Hindlimb muscle (tissue), 1 donor: Measurements from ENCODE around the gene GATAD2A. TPM values are rescaled to one million over a fixed set of nuclear protein-coding genes. Genes with fewer than 3 reads are reported as not detected.
"Not testable (repeated sequence)": the region's sequence is repeated elsewhere in the genome, so short reads cannot be mapped to it uniquely, and the experiment has no call there.

Source experiments
- DNase-seq: peaks from one replicate; pipeline ENCODE4 v3.0.0-alpha.2; 2013
- polyA plus RNA-seq: library from polyadenylated mRNA; unstranded; fragments of 120-200 nt; gene quantifications from one replicate; pipeline ENCODE4 v1.2.1, GENCODE V29; 2013; ENCODE audit not compliant: insufficient read length

Gene GATAD2A
- polyA plus RNA-seq, 1 donor, result 56.4 TPM

DNA sequence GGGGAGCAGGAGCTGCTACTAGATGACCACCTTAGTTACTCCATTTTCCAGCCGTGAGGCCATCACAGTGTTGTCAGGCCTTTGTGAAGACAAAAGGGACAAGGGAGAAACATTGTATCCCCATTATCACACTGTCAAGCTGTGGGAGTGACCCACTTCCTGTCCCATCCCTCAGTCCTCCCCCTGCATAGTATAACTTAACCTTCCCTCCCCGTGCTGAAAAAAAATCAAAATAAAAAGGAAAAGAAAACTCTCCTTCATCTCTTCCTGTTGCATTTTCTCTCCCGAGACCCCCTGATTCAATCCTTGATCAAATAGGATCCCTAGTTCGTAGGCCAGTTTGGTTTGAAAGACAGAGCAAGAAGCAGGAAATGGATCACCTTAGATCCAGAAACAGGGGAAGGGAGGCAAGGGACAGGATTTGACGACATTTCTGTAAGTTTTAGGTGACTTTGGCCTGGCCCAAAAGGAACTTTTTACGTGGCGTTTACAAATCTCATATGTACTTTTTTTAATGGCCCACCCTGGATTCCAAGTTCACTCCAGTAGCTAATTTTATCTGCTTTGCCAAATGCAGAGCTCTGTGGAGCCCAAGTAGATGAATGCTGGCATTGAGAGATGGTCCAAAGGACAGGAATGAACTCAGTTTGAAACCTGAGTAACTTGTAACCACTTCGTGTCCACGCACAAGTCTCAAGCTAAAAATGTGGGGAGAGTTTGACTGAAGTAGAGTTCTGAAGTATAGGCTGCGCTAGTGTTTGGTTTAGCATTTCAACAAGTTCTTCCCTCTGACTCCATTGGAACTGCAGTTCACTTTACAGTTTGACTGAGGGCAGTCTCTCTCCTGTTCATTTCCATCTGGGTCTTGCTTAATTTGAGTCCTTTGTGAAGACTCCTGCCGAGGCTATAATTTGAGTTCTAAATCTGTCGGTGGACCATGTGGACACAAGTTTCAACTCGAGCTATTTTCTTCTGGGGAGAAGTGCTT, 16.6 kb upstream of the GATAD2A start:
- no peak for DNase-seq

DNA sequence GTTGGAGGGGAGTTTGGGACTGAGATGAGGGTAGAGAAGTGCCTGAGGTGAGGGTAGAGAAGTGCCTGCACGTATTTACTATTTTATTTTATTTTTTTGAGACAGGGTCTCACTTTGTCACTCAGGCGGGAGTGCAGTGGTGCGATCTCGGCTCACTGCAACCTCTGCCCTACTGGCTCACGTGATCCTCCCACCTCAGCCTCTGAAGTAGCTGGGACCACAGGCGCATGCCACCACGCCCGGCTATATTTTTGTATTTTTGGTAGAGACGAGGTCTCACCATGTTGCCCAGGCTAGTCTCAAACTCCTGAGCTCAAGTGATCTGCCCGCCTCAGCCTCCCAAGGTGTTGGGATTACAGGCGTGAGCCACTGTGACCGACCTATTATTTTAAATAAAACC, 15.8 kb upstream of the GATAD2A start:
- not testable (repeated sequence) for DNase-seq

DNA sequence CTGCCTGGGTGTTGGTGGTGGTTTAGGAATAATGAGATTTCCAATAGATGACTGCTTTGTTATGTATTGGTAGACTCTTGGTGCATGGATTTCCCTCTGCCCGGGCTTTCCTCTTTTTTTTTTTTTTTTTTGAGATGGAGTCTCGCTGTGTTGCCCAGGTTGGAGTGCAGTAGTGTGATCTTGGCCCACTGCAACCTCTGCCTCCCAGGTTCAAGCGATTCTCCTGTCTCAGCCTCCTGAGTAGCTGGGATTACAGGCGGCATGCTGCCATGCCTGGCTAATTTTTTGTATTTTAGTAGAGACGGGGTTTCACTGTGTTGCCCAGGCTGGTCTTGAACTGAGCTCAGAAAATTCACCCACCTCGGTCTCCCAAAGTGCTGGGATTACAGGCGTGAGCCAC, 11.1 kb upstream of the GATAD2A start:
- DNase-seq, result not testable (repeated sequence)

DNA sequence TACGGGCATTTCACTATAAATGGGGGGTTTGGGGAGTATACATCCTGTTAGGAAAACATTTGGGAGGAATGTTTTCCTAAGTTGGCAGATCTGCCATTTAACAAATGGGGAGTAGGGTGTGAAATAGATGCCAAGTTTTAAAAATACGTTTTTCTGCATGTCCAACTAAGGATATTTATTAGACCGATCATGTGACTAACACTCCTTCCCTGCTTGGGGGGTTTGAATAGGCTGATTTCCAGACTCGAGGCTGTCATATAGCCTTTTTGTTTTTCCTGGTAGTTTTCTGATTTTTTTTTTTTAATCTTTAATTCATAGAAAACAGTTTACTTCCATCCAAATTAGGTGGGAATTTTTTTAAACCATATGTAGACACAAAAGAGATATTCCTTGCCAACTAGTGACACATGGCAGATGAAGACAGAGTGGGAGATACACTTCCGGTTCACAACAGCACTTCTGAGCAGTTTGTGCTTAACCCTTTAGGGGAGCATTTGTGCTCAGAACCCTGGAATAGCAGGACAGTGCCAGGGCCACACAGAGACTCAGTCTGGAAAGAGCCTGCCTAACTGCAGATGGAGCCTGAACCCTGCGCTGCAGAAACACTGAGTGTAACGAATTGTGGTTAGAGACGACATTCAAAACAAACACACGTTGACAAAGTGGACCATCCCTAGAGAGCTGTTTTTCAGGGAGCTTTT, 5.6 kb upstream of the GATAD2A start:
- no peak for DNase-seq

DNA sequence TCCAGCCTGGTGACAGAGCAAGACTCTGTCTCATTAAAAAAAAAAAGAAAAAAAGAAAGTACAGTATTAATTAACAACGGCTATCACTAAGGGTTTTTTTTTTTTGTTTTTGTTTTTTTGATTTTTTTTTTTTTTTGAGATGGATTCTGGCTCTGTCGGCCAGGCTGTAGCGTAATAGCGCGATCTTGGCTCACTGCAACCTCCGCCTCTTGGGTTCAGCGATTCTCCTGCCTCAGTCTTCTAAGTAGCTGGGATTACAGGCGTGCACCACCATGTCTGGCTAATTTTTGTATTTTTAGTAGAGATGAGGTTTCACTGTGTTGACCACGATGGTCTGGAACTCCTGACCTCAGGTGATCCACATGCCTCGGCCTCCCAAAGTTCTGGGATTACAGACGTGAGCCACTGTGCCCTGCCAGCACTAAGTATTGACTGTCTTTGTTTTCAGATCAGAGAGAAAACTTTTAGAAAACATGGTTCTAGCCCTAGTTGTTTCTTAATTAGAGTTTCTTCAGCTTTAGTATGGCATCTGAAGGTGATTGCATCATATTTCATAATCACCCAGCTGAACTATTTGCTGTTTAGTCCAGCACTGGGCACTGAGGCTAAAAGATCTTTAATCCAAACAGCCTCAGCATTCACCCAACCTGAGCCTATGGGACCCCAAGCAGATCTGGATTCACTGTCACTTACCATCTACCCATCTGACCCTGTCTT, 2.7 kb upstream of the GATAD2A start:
- DNase-seq, result no peak

DNA sequence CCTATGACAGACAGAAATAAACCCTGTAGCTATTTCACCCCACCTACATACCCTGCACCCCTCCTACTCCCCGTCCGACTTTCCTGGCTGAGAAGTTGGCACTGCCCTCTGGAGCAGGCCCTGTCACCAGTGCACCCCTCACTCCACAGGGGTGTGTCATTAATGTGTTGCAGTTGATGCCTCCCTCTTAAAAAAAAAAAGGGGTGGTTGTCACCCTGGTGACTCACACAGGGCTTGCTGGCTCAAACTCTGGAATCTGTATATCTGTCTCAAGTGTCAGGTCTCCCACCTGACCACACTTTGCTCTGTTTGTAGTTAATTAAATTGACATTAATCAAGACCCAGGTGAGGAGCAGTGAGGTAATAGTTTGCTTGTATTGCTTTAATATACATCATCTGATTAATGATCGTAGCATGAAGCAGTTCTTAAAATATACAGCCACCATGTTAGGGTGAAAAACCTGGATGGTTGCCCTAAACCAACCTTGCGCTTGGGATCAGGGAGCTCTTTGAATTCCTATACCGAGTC, 2.0 kb upstream of the GATAD2A start:
- DNase-seq, result no peak

DNA sequence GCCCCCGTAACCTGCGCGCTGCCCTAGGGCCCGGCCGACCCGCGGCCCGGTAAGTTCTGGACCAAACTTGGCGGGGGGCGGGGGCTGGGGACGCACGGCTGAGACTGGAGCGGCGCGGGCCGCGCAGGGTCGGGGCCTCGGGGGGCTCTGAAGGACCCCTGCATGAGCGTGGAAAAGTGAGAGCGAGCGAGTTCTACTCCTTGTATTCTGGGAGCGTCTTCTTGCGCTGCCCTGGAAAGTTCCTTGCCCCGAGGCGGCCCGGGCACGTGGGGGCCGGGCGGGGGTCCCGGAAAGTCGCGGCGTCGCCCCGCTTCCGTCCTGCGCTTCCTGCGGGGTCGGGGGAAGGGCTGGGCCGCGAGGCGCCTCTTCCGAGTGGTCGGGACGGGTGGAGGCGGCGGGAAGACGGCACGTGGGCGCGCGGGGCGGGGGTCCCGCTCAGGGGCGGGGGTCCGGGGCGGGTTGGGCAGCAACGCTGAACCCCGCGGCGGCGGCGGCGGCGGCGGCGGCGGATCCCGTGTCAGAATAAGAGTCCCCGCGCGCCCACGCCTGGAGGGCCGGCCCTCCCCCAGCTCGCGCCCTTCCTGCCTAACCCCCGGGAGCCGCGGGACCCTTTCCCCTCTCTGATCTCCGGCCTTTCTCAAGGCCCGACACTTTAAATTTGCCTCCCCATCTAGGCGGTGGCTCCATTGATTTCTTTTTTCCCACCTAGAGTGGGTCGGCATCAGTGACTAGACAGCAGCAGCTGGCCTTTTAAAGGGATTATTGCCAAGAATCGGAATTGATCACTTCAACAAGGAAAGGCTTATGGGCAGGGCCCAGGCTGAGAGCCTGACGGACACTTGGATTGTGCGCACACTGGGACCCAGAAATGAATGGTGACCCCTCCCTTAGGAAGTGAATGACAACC, 749 bp downstream of the GATAD2A start:
- DNase-seq, result peak; percentile 62

DNA sequence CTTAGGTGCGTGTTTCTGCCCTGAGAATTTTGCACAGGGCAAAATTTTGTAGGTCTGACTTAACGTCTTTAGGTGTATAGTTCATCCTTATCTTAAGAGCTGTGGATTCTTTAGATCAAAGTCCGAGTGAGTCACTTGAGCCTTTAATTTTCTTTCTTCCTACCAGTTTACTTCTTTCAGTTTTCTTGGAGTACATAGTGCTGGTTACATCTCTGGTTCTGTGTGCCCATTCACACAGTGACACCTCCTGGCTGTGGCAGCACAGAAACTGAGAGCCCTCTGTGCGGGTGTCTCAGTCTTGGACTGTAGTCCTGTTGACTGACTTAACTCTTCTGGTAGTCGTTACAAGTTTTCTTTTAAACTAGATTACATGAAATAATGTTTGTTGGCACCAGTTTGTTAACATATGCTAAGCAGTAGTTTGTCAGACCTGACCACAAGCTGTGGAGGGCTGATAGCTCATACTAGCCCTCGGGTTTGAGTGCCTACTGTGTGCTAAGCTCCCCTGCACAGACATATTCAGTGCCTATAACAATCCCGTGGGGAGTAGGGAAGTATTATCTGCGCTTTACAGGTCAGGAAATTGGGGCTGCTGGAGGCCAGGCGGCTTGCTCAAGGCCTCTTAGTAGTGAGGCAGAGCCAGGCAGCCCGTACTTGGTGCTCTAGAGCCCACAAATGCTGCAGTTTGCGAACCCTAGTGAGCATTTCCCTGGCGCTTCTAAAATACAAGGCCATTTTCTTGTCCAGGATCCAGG, 1.6 kb downstream of the GATAD2A start:
- DNase-seq, result no peak

DNA sequence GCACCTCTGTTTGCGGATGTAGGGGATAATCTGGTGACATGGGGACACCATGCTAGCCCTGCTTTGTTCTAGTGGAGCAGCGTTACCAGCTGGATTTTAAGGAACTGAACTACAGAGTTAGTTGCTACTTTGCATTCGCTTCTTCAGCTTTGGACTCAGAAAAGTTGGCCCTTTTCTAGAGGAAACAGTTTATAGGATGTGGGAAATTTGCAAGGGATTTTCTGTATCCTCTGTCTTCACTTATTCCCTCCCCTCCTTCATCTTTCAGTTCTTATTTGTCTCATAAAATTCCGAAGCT, 2.1 kb downstream of the GATAD2A start:
- DNase-seq, result no peak

DNA sequence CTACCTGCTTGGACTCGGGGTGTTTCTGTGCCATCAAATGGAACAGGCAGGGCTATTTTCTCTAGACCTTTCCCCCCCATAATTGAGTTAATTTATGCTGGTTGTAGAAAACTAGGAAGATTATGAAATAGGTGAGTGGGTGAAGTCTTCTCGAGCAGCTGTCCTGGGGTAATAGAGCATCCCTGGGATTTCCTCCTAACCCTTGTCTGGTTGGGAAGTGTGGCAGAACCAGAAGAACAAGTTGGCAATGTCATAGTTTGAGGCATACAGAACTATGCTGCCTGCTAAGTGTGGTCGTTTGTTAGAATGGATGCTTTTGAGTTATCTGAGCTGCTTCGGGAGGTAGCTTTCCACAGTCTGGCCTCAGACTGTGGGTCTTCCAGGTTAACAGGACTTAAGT, 3.7 kb downstream of the GATAD2A start:
- no peak for DNase-seq

DNA sequence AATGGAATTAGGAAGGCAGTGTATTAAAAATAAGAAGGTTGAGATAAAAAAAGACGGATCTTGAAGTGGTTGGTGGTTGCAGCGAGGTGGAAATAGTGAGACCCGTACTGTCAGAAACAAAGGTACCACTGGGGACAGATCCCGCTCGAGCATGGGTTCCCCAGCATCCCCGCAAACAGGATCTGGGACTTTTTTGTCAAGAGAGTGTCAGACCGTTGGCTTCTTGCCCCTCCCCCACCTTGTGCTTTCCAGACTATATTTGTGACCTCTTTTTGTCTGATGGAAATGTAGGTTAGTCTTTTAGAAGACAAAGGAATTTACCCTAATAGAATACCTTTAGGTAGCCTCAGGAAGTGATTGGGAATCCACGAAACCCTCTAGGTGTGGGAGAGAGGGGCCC, 4.2 kb downstream of the GATAD2A start:
- no peak for DNase-seq

DNA sequence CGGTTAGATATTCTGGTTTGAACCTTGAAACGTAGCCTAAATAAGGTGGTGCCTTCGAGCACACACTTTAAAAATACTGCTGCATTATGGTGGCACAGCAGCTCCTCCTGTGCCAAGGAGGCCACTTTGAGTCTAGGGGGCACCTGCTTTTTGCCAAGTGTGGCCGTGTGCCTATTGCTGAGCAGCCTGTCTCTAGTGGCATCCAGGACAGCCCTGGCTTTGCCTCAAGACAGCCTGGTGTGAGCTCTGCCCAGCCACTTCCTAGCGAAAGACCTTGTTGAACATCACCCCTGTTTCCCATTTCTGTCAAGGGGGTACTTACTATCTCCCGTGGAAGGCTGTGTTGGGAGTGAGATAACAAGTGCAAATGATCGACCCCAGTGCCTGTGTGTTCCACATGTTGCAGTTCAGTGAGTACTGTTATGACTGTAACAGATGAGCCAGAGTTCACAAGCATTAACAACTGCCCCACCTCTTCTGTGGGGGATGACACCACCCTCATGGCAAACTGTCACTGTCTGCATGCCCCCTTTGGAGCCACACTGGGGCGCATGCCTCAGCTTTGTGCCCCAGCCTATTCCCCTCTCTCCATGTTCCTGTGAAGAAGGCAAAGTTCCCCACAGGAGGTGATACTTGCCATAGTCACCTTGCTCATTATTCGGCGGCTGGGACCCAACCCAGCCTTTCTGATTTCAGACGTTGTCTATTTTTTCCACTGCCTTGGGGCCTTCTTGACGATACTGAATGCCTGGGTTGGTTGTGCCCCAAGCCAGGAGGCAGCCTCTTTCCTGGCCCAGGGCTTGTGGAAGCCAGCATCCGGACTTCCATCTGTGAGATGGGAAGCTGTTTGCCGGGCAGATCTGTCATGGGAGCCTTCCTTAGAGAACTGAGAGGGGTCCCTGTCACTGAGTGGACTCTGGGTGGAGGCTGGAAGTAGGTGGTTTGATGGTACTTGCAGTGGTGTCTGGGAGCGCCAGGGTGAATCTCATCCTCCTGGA, 5.4 kb downstream of the GATAD2A start:
- DNase-seq, result no peak

DNA sequence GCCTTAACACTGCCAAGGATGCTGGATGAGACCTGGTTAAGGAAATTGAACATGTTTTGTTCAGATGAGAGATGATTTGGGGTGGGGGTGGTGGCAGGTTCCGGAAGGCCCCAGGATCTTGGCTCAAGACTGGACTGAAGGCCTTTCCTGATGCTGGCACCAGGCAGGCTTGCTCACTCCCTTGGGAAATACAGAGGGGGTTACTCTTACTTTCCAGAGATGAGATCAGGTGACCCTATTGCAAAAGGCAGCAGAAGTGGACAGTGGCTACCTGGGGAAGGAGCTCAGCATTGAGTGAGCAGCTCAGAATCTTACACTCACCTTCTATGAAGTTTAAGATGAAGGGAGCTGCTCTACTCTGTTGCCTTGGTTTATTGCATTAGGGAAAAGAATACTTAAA, 10.8 kb downstream of the GATAD2A start:
- no peak for DNase-seq

DNA sequence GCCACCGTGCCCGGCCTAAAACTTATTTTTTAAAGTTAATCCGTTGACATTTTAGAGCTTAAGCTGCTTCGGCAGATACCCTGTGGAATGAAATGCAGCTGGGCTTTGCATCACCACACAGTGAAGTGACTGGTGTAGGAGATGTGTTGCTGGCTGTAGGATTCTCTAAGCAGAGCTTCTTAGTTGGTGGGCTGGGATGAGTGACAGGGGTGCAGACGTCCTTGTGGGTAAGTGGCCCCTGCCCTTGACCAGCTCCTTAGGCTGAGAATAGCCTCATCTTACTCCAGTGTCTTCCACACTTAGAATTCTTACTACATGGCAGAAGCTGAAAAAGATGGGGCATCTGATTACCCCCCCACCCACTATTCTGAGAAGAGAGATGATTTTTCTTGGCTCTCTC, 11.6 kb downstream of the GATAD2A start:
- DNase-seq, result no peak

DNA sequence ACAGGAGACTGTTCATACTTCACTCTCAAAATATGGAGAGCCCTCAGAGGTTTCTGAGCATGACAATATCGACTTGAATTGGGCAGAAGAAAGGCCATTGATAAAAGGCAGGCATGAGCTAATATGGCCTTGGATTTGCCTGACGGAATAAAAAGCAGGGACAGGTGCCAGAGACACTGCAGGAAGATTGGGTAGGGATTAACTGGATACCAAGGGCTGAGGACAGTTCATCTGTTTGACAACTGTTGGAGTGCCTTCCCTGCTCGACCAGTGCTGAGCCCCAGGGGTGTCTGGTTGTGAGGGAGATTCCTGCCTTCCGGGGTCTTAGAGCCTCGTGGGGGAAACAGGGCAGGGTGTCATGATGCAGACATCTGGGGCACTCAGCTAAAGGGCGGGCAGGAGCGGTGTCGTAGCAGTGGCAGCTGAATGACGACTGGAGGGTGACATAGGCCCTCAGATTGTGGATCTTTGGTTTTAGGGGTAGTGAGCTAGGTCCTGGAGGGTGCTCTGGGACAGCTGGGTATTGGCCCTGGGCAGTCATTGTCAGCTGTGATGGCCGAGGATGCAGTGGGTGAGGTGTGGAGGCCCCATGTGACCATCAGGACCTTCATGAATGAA, 12.3 kb downstream of the GATAD2A start:
- DNase-seq, result no peak

DNA sequence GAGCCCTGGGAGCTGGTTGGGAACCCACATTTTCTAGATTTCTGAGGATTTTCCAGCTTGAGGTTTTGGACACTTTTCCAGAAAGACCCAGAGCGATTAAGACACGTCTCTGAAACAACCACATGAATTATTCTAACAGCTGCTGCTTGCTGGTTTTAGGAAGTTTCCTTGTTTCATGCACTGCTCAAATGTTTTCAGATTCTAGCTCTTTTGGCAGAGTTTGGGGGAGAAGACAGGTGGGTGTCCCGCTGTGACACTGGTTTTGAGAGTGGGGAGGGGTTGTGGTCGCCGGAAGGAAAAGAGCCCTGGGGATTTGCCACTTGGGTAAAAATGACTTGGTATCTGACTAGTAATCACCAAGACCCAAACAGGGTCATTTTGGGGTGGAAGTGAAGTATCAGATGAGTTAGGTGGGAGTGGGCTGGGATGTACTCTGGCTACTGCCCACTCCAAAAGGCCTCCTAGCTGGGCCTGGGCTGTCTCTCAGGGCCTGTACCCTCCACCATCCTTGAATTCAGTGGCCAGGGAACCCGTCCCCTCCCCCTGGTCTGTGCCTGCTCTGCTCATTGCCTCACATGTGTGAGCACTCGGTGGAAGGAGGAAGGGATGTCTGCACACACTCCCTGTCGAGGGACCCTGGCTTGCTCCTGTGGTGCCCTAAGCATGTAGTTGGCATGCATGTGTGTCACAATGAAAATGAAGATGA, 13.2 kb downstream of the GATAD2A start:
- no peak for DNase-seq

DNA sequence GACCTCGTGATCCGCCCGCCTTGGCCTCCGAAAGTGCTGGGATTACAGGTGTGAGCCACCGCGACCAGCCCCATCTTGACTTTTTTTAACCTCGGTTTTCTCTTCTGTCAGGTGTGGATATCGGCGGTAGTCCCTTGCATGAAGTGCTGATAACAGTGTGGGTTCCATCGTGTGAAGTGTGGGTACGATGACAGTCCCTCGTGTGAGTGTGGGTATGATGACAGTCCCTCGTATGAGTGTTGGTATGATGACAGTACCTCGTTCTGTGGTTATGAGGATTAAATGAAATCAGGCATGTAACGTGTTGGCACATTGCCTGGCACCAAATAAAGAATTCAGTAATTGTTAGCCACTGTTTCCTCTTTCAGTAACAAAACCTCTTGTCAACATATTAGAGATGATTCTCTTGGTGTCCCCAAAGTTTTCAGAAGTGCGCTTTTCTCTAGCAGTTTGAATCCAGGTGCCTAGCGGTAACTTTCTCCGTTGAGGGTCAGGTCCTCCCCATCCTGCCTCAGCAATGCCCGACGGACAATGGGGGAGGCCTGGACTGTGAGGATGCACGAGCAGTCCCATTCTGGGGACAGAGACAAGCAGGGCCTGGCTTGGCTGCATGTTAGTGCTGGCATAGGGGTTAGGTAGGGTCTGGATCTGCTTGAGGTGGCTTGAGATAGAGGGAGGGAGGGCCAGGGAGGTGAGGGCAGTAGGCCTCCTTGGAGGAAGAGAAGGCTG, 15.3 kb downstream of the GATAD2A start:
- no peak for DNase-seq

DNA sequence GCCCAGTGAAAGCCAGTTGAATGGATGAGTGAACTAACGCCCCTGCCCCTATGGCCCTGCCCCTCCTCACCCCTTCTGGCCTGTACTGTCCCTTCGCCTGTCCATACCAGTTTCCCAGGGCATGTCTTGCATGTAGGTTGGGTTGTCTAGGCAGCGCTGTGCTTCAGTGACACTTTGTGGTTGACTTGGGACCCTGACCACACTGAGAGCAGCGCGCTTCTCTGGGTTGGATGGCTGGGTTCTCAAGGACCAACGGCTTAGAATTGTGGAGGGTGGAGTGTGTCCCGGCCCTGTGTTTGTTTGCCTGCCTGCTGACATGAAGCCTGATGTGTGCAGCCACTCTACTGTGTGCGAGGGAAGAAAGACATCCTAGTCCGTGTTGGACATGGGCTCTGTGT, 15.8 kb downstream of the GATAD2A start:
- no peak for DNase-seq
